SK-MEL-5 (cell line): ENCODE measurements around the gene RAB3B. TPM values are rescaled to one million over a fixed set of nuclear protein-coding genes. Genes with fewer than 3 reads are reported as not detected.
"Not testable (repeated sequence)": the region's sequence is repeated elsewhere in the genome, so short reads cannot be mapped to it uniquely, and the experiment has no call there.

Source experiments
- DNase-seq: peaks from one replicate; pipeline ENCODE4 v3.0.0-alpha.2; 2016; ENCODE audit warnings: low read depth, low spot score
- in situ Hi-C: cut with HindIII; loops from 2 replicates; pipeline ENCODE4 v1.10.0; 2016; ENCODE audit warnings: low sequenced_read_pairs, high pct_unique_total_duplicates, low pct_unique_long_range_greater_than_20kb
- total RNA-seq: library from RNA; depleted of rRNA; stranded (reverse); fragments of >200 nt; shearing (Covaris generic); gene quantifications from 2 replicates; pipeline ENCODE4 v1.2.3, GENCODE V29; 2014

The RAB3B gene
- total RNA-seq, 1 experiment from 2014 or later, result 0.08 TPM

DNA sequence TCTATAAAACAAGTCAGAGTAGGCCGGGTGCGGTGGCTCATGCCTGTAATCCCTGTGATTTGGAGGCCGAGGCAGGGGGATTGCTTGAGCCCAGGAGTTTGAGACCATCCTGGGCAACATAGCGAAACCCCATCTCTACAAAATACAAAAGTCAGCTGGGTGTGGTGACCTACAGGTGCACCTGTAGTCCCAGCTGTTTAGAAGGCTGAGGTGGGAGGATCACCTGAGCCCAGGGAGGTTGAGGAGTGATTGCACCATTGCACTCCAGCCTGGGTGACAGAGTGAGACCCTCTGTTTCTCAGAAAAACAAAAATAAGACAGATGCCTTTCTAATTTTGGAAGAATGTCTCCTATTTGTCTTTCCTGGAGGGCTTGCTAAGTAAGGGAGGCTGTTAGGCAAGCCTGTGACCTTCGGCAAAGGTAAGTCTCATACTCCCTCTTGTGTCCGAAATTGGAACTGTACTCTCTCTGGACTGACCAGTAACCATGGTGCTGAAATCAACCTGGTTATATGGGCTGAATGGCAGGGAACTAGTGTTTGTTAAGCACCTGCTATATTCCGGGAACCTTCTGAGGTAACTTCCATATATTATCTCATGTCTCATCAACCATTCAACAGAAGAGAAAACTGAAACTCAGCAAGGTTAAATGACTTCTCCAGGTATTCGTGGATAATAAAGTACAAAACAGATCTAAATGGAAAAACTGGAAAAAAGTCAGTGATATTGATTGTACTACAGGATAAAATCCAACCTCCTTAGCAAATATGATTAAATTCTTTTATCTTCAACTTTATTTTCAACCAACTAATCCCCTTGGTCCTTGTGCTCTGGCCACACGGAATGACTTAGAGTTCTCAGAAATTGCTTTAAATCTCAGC, 11.8 kb upstream of the RAB3B start:
- in situ Hi-C loops, result no loop called here
- DNase-seq, result peak; percentile 88

GRCh38 chr1:51998701-51999100, 8.2 kb upstream of the RAB3B start:
- in situ Hi-C loops, result no loop called here
- no peak for DNase-seq

- in situ Hi-C loops, result no loop called here
- DNase-seq, result no peak
Measured at GRCh38 chr1:51997974-51998382, 7.5 kb upstream of the RAB3B start.

- in situ Hi-C loops, result no loop called here
- no peak for DNase-seq
Measured at GRCh38 chr1:51989582-51990477, 670 bp downstream of the RAB3B start.

- no peak for DNase-seq
- in situ Hi-C loops, result no loop called here
Measured at GRCh38 chr1:51988254-51988653, 2.2 kb downstream of the RAB3B start.

GRCh38 chr1:51986718-51987117, 3.8 kb downstream of the RAB3B start:
- in situ Hi-C loops, result no loop called here
- DNase-seq, result no peak

DNA sequence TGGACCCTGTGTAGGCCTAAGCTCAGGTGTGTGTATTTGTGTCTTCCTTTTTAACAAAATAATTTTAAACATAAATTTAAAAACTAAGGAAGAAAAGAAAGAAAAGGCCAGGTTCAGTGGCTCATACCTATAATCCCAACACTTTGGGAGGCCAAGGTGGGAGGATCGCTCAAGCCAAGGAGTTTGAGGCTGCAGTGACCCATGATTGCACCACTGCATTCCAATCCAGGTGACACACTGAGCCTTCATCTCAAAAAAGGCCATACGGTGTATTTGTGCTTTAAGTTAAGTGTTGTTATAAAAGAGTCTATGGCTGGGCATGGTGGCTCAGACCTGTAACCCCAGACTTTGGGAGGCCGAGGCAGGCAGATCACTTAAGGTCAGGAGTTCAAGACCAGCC, 8.3 kb downstream of the RAB3B start:
- DNase-seq, result no peak
- in situ Hi-C loops, result no loop called here

- in situ Hi-C loops, result no loop called here
- DNase-seq, result no peak
Measured at GRCh38 chr1:51981555-51981954, 8.9 kb downstream of the RAB3B start.

DNA sequence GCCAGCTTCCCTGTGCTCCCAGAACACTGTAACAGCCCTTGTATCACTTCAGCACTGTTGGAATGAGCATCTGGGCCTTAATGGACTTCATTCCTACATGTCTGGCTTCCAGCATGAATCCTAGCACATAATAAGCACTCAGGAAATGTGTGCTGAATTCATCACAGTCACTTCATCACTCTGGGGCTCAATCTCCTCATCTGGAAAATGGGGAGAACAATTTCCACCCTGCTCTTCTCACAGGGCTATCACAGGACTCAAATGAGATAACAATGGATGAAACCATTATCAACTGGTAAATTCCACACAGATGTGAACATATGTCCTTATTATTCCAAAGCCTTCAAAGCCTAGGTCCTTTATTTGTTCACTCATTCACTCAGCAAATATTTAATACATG, 12.4 kb downstream of the RAB3B start:
- in situ Hi-C loops, result no loop called here
- DNase-seq, result no peak

DNA sequence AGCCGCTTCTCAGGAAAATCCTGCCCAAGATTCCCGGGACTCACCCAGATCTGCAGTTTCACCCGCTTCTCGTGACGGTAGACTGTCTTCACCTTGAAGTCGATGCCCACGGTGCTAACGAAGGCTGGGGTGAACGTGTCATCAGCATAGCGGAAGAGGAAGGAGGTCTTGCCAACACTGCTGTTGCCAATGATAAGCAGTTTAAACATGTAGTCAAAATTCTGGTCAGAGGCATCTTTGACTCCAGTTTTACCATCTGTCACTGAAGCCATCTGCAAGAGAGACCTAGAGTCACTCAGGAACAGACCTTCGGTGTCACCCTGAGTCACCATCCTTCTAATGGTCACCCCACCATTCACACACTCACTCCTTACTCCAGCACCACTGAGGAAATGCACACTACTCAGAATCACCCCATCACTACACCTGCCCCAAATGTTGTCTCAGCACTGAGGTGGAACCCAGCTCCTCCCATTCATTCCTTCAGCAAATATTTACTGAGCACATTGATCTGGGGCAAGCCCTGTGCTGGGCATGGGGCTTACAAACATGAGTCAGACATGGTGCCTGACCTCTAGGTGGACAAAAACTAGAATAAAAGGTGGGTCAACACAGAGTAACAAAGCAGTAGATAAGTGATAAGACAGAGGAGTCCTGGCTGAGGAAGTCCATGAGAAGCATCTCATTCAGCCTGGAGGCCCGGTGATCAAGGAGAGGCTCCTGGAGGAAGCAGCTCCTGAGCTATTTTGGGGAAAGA, 13.5 kb downstream of the RAB3B start:
- DNase-seq, result no peak
- in situ Hi-C loops, result no loop called here

DNA sequence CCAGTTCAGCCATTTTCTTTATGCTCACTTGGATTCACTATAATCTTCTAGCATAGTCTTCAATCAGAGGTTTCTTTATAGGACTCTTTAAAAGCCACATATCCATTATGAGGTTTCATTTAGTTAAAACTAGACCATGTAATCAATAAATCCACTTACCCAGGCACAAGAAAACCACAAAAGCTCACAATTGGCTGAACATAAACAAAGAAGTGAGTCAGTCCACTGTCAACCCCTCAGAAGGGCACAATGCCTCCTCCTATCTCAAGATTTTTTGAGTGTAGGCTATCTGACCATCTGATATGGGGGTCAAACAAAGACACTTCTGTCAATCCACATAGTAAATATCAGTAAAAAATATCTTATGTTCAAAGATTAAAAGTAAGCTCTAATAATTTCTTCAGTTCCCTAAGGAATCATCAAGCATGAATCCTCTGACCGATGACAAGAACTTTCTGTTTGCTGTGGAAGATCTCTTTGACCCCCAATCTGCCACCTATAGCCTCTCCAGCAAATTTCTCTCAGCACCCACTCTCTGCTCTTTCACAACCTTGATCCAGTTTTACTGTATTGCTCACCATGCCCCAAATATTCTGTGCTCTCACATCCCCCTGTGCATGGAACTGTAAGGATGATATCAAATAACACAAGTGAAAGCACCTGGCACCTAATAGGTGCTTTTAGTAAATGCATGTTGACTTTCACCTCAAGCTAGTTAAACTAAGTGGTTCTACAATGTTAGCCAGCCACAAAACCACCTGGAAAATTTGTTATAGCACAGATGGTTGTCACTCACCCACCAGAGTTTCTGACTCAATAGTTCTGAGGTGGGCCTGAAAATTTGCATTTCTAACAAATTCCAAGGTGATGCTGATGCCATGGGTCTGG, 16.7 kb downstream of the RAB3B start:
- peak; percentile 96 for DNase-seq
- in situ Hi-C loops, result no loop called here

DNA sequence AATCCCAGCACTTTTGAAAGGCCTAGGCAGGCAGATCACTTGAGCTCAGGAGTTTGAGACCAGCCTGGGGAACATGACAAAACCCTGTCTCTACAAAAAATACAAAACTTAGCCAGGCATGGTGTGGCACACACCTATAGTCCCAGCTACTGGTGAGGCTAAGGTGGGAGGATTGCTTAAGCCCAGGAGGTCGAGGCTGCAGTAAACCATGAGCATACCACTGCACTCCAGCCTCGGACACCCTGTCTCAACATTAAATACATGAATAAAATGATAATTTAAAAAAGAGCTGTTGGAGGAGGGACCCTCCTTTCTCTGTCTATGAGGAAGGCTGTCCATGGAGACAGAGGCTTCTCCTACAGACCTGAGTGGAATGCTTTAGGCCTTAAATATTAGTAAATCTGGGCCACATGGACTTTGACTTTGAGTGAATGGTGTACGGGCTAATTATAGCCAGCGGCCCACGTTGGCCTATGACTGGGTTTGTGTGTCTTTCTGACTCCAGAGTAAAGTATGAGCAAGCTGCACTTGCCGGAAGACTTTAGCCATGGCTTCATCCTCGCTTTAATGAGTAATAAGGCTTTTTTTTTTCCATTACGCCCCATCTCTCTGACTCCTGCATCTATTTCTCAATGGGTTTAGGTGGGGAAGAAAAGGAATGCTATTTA, 21.3 kb downstream of the RAB3B start:
- in situ Hi-C loops, result no loop called here
- DNase-seq, result no peak

GRCh38 chr1:51968632-51969031, 21.9 kb downstream of the RAB3B start:
- in situ Hi-C loops, result no loop called here
- no peak for DNase-seq

DNA sequence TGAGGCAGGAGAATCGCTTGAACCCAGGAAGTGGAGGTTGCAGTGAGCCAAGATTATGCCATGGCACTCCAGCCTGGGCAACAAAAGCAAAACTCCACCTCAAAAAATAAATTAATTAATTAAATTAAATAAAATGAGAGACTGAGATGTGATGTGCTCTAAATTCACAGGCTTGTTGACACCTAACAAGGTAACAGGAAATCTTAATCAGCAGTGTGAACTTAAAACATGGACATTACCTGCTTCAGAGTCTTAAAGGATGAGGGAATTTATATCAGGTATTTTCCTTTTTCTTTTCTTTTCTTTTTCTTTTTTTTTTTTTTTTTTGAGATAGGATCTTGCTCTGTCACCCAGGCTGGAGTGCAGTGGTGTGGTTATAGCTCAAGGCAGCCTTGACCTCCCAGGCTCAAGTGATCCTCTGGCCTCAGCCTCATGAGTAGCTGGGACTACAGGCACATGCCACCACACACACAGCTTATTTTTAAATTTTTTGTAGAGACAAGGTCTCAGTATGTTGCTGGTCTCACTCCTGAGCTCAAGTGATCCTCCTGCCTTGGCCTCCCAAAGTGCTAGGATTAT, 23.2 kb downstream of the RAB3B start:
- DNase-seq, in situ Hi-C loops: not testable (repeated sequence)

DNA sequence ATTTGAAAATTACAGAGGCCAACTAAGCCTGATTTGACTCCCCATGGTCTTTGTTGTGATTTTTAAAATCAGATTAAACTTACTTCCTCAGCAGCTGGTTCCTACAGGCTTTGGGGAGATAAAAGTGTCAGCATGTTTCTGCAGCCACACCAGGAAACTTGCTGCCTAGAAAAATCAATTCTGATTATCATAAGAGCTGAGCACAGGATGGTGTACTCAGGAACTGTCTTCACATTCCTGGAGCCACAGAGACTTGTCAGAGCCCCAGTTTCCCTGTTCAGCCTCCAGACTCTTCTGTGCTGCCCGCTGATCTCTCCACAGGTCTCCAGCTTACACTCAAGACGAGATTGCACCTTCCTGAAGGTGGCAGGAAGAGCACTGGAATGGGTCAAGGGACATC, 23.9 kb downstream of the RAB3B start:
- in situ Hi-C loops, result no loop called here
- no peak for DNase-seq

GRCh38 chr1:51964309-51964696, 26.2 kb downstream of the RAB3B start:
- in situ Hi-C loops, result no loop called here
- no peak for DNase-seq
